ENCODE measurements around the gene C1orf21.

DNA sequence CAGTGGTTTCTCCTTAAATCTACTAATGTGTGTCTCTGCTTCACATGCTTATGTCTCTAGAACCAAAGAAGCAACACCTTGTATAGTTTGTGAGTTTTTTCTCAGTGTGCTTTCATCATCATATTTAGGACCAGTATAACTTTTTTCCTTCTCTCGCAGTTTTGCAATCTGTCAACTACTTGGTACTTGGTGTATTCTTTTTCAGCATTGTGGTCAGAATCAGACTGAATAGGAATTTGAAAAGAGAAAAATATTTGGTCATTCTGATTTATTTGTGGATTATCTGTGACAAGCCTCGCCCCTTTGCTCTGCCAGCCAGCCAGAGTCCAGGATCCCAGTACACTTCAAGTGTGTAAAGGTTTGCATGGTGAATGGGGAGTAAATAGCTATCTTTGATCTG, 122.3 kb downstream of the C1orf21 start:
- TF ChIP-seq POLR2A (IDR thresholded peaks at IDR 0.05; ENCODE audit: low read depth, low read length) (no peak), POLR2AphosphoS5 (IDR thresholded peaks at IDR 0.05; ENCODE audit: low read depth, low read length) (no peak)

Measured in GM12891 (cell line).